Ovary (tissue), 9 donors: Measurements from ENCODE around the gene AGBL5. TPM values are rescaled to one million over a fixed set of nuclear protein-coding genes. Genes with fewer than 3 reads are reported as not detected.

Experiments used
- DNase-seq, 5 donors: peaks; one replicate each; pipeline ENCODE4 v3.0.0-alpha.2; 2019 to 2020
- H3K27ac ChIP-seq, 2 donors: fragments of 200-600 bp; one replicate each; pipeline versions ENCODE4 v1.5.1 to v1.8.0; 2019 to 2022
- H3K27me3 ChIP-seq: fragments of 200-600 bp; one replicate; pipeline ENCODE4 v1.8.0; 2022
- H3K36me3 ChIP-seq: fragments of 200-600 bp; sonication (generic); one replicate; pipeline ENCODE4 v1.5.1; 2019
- H3K4me1 ChIP-seq: one replicate; pipeline ENCODE4 v1.8.1; 2013; ENCODE audit warnings: mild to moderate bottlenecking, moderate library complexity; ENCODE audit not compliant: insufficient read depth
- H3K4me3 ChIP-seq: fragments of 200-600 bp; sonication (generic); one replicate; pipeline ENCODE4 v1.5.1; 2017
- H3K9me3 ChIP-seq, 2 donors: fragments of 200-600 bp in 1 of 2; sonication (generic) in 1 of 2; one replicate each; pipeline versions ENCODE4 v1.5.1 to v1.8.1; 2013 to 2019; ENCODE audit warnings: mild to moderate bottlenecking in 1 of 2, moderate library complexity in 1 of 2
- CTCF ChIP-seq, 3 donors: fragments of 450-650 bp in 2 of 3; fragments of 200-600 bp in 1 of 3; IDR thresholded peaks; one replicate each; pipeline versions ENCODE4 v1.5.1 to v1.8.0; 2016 to 2022; ENCODE audit warnings: antibody characterized with exemption in 3 of 3, mild to moderate bottlenecking in 1 of 3
- EP300 ChIP-seq: sonication (generic); formaldehyde crosslinking; IDR thresholded peaks from one replicate; pipeline ENCODE4 v1.6.1; 2017; ENCODE audit warnings: antibody characterized with exemption
- POLR2A ChIP-seq: fragments of 450-650 bp; IDR thresholded peaks from one replicate; pipeline ENCODE4 v1.6.1; 2017; ENCODE audit warnings: antibody characterized with exemption, mild to moderate bottlenecking, moderate library complexity
- WGBS, 3 donors: extraction: QIAGEN DNeasy Blood & Tissue Kit in 1 of 3; methylation state at CpG; one replicate each; pipeline versions ENCODE4 v1.1.5 to v1.1.7; 2013 to 2017; 5-methylcytosine and 5-hydroxymethylcytosine counted together
- intact Hi-C, 4 donors: fragments of 100-400 bp; cut with DNase I; formaldehyde crosslinking; loops; one replicate each; pipeline versions ENCODE4 v1.11.0 to v1.15.1; 2022 to 2023
- polyA plus RNA-seq, 2 donors: library from polyadenylated mRNA; stranded (reverse); fragments of 200-250 nt in 1 of 2; fragments of 350-450 nt in 1 of 2; fragmentation: Illumina TruSeq in 1 of 2; extraction: RNeasy Lipid Tissue Mini Kit (QIAGEN cat#74804) in 1 of 2; gene quantifications; one replicate each; pipeline ENCODE4 v1.2.3, GENCODE V29; 2013 to 2014
- total RNA-seq, 7 donors: library from RNA; depleted of rRNA in 2 of 7; stranded (reverse); fragments of >200 nt in 2 of 7; fragmentation: NEBNext Ultra II Directional in 3 of 7; extraction: Animal tissue kit (Norgen Biotek cat#: 25700) in 3 of 7; gene quantifications; one replicate each; pipeline versions ENCODE4 v1.1.0 to v1.2.4, GENCODE V29; 2016 to 2023
- donor health status: DM: no; HTN: no; CAD: no; lungs with moderate emphysema.
- donor health status: DM: no; HTN: no; CAD: no.
- donor health status: Bipolar disorder and iron deficiency.
- donor health status: DM: yes; HTN: yes; CAD: no.
- donor health status: DM: no; HTN: no; CAD: no.
- donor health status: DM: yes; HTN: yes; CAD: no.

The AGBL5 gene
- total and polyA plus RNA-seq, 9 donors, result 11.7 to 26.9 (median 23.9) TPM

DNA sequence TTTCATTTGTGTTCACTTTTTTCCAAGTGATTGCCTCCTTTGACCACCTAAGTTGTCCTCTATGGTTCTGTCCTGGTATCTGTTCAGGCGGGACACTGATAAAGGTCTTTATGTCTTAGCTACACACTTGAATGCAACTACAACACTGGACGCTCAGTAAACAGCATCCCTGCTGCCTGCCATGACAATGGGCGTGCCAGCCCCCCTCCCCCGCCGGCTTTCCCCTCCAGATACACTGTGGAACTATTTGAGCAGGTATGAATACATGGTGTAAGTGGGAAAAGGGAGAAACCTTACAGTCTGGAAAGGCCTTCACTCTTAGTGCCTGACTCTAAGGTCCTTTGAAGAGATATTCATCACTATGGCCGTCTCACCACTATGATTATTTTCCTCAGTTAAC, 5.7 kb downstream of the AGBL5 start:
- TF ChIP-seq POLR2A (no peak), EP300 (no peak), CTCF (IDR thresholded peaks at IDR 0.05) (no peak)
- 88 to 92% (median 90%) methylated on average over 6 of the region's 6 CpGs for WGBS, 3 donors
- H3K27me3 ChIP-seq, result no peaks in the 10 kb centered on the region
- H3K27ac ChIP-seq, result no peak overlapping the region
- intact Hi-C loops, result no loop called here
- no peaks in the 10 kb centered on the region for H3K9me3 ChIP-seq
- no peaks in the 10 kb centered on the region for H3K36me3 ChIP-seq
- H3K4me3 ChIP-seq, result no peak overlapping the region
- DNase-seq, result no peak
- H3K4me1 ChIP-seq, result peaks cover 1% of the 10 kb centered on the region

DNA sequence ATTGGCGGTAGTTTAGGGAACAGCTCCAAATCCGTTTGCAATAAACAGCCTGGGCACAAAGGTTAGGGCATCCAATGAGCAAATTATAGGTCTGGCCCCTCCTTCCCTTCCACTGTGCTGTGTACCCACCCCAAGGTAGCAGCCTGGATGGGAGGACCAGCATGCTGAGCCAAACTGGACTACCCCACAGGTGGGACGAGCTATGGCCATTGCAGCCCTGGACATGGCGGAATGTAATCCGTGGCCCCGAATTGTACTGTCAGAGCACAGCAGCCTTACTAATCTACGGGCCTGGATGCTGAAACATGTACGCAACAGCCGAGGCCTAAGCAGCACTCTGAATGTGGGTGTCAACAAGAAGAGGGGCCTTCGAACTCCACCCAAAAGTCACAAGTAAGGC, 6.7 kb downstream of the AGBL5 start:
- Histone ChIP-seq H3K36me3 (no peaks in the 10 kb centered on the region), H3K9me3 (no peaks in the 10 kb centered on the region), H3K27ac (no peak overlapping the region), H3K27me3 (no peaks in the 10 kb centered on the region), H3K4me1 (no peaks in the 10 kb centered on the region), H3K4me3 (no peak overlapping the region)
- WGBS, 3 donors, result 87 to 90% (median 90%) methylated on average over 10 of the region's 10 CpGs
- no peak for TF ChIP-seq POLR2A
- TF ChIP-seq EP300, result no peak
- TF ChIP-seq CTCF (IDR thresholded peaks at IDR 0.05), result no peak
- no peak for DNase-seq
- intact Hi-C loops, result no loop called here

GRCh38 chr2:27059141-27059820, 7.8 kb downstream of the AGBL5 start:
- Histone ChIP-seq H3K36me3 (no peaks in the 10 kb centered on the region), H3K4me1 (peaks cover 1% of the 10 kb centered on the region), H3K27ac (no peak overlapping the region), H3K4me3 (no peak overlapping the region), H3K9me3 (no peaks in the 10 kb centered on the region), H3K27me3 (no peaks in the 10 kb centered on the region)
- peak in 1 of 5 donors; percentile 29 for DNase-seq
- intact Hi-C loops, result no loop called here
- no peak for TF ChIP-seq EP300
- TF ChIP-seq CTCF (IDR thresholded peaks at IDR 0.05), result no peak
- no peak for TF ChIP-seq POLR2A
- 59 to 72% (median 67%) methylated on average over 15 of the region's 15 CpGs for WGBS, 3 donors

GRCh38 chr2:27060323-27060722, 8.9 kb downstream of the AGBL5 start:
- no peak overlapping the region for H3K27ac ChIP-seq
- intact Hi-C loops, result no loop called here
- H3K4me3 ChIP-seq, result no peak overlapping the region
- no peaks in the 10 kb centered on the region for H3K36me3 ChIP-seq
- H3K4me1 ChIP-seq, result peaks cover 1% of the 10 kb centered on the region
- H3K9me3 ChIP-seq, result no peaks in the 10 kb centered on the region
- no peak for DNase-seq
- no peak for TF ChIP-seq EP300
- TF ChIP-seq POLR2A, result no peak
- no peak for TF ChIP-seq CTCF (IDR thresholded peaks at IDR 0.05)
- WGBS, 3 donors, result 70 to 81% (median 71%) methylated on average over 3 of the region's 3 CpGs
- no peaks in the 10 kb centered on the region for H3K27me3 ChIP-seq
